GM19397 (cell line): ENCODE results near the gene LRRC27.

Experiments used
- ATAC-seq: cut with Tn5 transposase; IDR thresholded peaks from one replicate; pipeline ENCODE4 v1.9.1; 2021; ENCODE audit warnings: mild to moderate bottlenecking, moderate library complexity; ENCODE audit not compliant: unreplicated experiment

The LRRC27 gene

GRCh38 chr10:132409667-132410028 is 77.7 kb downstream of the LRRC27 start:
- ATAC-seq = no peak

GRCh38 chr10:132410056-132410778 is 78.2 kb downstream of the LRRC27 start:
- no peak for ATAC-seq

- ATAC-seq = no peak
These were observed 79.0 kb downstream of the LRRC27 start for GRCh38 chr10:132410779-132411532.

GRCh38 chr10:132411561-132412253 is 79.7 kb downstream of the LRRC27 start:
- no peak for ATAC-seq

GRCh38 chr10:132412316-132413192 is 80.6 kb downstream of the LRRC27 start:
- no peak for ATAC-seq

DNA sequence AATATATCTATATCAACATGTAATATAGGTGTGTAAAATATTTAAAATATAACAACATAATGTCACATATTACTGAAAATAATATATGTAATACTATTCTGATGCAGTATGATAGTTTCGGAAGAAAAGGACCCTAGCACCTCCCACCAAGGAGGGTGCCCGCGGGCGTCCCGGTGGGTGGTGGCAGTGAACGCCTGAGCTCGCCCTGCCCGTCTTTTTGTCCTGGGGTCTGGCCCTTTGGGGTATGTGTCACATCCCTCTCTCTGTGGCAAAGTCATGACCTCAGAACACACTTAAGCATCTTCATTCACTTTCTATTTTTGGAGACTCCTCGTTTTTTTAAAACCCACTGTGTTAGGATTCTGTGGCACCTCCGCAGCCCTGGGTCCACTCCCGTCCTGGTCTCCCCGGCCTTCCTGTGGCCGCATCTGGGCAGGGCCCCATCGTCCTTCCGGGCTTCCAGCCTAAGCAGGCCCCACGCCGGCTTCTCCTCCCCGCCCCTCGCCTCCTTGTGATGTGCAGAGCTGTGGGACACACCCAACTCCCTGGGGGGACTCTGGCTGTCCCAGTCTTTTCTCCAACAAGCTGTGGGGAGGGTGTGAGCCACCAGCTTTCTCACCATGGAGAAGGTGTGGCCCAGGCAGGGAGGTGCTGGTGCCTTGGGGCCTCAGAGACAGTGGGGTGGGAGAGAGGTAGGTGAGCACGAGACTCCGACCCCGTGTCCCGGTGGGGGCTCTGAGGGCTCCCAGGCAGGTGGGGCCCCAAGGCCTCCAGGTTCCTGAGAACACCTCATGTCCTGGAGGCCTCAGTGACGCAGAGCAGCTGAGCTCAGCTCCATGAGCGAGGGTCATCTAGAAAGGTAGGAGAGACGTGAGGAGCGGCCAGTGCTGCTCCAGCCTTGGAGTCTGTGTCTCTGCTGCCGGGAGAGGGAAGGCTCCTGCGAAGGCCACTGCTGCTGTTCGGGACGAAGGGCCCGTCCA is 81.5 kb downstream of the LRRC27 start:
- no peak for ATAC-seq

DNA sequence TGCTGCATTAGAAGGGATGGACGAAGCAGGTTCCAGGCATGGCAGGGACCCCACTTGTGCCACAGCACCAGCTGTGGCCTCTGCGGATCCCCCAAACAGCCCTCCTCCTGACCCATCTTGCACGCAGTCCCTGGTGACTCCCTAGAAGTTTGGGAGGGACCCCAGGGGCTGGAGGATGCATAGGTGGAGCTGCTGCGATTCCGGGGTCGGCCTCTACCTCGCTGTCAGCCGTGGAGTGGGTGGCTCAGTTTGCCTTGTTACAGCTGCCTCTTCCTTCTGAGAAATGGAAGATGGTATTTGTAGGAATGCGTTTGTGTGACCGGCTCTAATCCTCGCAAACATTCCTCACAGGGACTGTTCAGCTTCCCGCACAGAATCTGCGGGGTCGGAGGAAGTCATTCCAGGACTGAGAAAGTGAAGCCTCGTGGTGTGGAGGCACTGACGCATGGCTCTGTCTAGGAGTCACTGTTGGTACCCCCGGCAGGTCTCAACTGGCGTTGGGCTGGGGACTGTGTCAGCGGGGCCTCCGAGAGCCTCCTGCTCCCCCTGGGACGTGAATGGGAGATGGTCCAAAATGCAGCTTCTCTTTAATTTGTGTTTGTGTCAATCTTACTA is 82.5 kb downstream of the LRRC27 start:
- ATAC-seq = no peak

DNA sequence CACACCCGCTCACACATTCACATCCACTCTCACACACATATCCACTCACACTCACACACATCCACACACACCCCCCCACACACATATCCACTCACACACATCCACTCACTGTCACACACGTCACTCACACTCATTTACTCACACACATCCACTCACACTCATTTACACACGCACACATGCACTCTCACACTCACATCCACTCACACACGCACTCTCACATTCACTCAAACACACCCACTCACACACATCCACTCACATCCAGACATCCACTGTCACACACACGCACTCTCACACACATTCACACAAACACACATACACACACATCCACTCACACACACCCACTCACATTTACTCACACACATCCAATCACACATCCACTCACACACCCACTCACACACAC is 83.3 kb downstream of the LRRC27 start:
- no peak for ATAC-seq

DNA sequence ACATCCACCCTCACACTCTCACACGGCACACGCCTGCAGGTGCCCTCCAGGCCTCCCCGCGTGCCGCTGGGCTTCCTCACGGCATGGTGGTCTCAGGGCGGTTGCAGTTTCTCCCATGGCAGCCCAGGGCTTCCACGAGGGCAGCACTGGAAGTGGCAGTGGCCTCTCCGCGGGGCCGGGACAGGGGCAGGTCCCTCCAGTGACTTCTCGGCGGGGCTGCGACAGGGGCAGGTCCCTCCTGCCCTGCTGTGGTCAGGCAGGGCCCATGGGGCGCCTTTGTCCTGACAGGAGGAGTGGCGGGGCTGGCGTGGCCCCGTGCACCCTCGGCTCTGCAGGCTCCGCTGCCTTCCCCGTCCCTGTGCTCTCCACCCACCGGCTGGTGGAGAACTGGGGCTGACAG is 84.0 kb downstream of the LRRC27 start:
- ATAC-seq = no peak

- ATAC-seq = no peak
These were observed 84.7 kb downstream of the LRRC27 start for GRCh38 chr10:132416566-132417256.

DNA sequence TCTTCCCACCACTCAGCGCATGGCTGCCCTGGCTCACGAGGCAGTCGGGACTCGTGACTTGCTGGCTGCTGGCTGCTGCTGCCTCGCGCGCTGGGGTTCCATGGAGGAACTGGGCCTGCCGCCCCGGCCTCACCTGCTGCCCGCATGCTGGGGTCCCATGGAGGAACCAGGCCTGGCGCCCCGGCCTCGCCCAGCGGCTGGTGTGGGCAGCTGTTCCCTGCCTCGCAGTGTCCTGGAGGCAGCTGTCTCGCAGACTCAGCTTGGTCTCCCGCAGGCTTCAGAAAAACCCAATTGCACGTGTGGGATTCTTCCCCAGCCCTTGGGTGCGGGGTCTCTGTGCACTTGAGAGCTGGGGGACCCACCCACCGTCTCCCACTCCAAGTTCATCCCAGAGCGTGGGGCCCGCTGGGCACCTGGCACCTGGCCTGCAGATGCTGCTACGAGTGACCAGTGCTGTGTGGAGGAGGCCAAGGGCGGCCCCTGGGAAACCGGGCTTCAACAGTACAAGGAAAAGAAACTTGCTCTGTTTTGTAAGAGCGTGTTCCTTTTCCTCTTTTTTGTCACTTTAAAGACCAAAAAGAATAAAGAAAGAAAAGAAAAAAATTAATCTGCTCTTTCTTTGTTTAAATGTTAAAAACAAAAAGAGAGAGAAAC is 85.4 kb downstream of the LRRC27 start:
- ATAC-seq = no peak

DNA sequence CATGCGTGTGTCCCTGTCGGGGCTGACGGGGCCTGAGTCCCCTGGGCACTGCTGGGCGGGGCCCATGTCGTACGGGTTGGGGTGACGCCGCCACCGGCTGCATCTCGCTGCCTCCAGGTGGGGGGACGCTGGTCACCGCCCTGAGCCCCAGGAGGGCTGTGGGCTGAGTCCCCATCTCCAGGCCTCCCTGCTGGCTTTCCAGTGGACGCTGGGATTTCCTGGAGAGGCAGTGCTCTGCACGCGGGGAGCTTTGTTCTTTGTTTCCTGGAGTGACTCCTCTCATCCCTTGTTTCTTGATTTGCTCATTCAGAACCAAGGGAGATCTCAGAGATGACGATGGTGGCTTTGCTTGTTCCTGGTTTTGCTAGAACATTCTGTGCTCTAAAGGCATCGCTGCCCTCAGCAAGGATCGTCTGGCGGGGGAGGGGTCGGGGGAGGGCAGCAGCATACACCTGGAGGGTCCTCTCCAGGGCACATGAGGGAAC is 86.0 kb downstream of the LRRC27 start:
- no peak for ATAC-seq

DNA sequence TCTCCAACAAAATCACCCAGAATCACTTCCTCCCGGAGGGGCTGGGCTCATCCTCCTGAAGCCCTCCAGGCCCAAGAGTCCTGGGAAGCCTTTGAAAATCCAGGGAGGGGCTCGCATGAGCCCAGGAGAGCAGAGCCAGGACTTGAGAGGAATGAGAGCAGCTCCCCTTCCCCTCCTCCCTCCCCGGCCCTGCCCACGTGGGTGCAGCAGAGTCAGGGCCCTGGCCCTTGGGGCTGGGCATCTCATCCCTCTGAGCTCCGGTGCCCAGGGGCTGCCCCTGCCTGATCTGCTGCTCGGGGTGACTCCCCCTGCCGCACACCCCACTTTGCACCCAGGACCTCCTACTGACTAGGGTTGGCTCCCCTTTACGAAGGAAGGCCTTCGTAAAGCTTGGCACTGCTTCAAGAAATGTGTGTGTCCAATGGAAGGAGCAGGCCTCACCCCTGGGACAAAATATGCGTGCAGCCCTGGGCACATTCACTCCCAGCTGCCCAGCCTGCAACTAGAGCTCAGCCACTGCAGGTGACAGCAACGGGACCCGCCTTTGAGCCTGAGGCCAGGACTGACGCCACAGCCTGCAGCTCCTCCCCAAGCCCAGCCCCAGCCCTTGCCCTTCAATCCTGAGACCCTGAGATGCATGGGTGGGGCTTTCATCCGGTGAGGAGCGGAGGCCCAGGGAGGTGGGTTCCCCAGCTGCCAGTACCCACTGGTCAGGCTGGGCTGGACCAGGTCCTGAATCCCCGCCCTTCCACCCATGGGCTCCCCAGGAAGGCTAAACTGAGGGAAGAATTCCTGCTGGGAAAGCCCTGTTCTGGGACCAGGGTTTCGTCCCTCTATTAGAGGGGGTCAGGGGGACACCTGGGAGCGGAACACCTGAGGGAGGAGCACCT is 86.8 kb downstream of the LRRC27 start:
- ATAC-seq = no peak

- ATAC-seq = no peak
These were observed 87.8 kb downstream of the LRRC27 start for GRCh38 chr10:132419538-132420468.

DNA sequence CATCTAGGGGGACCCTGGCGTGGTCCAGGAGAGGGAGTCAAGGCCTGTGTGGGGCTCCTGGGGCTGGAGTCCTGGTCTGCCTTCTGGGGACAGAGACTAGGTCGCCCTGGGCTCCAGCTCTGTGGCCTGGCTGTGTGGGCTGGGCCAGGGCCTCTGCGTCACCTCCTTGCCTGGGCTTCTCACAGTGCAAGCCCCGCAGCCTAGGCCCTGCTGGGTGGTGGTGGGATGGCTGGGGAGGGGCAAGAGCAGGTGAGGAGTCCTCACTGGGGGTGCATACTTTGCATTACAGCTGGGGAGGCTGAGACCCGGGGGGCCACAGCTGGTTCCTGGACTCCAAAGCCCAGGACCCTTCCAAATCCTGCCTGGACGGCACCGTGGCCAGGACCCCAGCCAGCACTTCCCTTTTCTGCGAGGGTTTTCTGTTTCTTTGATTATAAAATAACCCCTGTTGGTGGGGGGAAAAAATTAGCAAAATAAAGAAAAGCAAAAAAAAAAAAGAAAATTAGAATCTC is 88.5 kb downstream of the LRRC27 start:
- ATAC-seq = no peak
